Hypothalamus (tissue), 51 donors: Measurements from ENCODE around the gene CASP10.

Source experiments
- DNase-seq, 51 donors: peaks; one replicate each; lab custom pipeline; 2025; lab: John Stamatoyannopoulos, UW

CASP10 gene

DNA sequence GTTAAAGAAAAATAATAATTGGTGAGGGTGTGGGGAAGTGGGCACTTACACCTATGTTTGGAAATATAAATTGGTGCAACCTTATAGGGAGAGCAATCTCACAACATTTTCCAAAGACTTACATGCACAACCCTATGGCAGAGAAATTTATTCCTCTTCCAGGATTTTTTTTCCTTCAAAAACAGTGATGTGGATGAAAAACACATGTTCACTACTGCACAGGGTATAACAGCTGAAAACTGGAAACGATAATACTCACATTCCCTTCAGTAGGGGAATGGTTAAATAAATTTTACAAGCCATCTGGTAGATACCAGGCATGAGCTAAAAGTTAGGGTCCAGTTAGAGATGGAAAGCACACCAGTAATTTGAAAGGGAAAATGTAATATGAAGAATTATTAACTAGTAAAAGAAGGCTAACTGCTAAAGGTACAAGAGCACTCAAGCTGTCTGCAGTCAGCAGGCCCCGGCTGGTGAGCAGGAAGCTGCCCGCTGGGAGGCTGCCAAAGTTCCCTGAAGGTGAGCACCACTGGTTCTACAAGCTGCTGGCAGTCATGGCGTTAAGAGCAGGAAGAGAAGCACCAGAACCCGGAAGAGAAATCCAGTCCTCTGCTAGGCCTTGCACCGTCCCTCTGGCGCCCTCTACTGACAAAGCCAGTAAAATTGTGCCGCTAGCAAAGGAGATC, 49.0 kb downstream of the CASP10 start:
- DNase-seq, result peak in 40 of 51 donors; percentile 2 to 72 (median 36)

DNA sequence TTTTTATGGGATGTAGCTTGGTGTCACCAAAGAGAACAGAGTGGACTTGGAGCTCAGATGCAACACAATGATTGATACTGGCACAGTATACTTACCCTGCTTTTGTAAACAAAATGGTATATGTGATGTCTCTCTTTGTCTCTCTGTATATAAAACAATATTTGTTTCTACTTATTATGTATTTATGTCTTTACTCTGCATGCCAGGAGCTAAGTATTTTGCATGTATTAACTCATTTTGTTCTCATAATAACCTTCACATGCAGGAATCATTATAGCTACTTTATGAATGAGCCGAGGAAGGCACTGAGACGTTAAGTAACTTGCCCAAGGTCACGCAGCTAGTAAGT, 49.5 kb downstream of the CASP10 start:
- DNase-seq, result no peak

DNA sequence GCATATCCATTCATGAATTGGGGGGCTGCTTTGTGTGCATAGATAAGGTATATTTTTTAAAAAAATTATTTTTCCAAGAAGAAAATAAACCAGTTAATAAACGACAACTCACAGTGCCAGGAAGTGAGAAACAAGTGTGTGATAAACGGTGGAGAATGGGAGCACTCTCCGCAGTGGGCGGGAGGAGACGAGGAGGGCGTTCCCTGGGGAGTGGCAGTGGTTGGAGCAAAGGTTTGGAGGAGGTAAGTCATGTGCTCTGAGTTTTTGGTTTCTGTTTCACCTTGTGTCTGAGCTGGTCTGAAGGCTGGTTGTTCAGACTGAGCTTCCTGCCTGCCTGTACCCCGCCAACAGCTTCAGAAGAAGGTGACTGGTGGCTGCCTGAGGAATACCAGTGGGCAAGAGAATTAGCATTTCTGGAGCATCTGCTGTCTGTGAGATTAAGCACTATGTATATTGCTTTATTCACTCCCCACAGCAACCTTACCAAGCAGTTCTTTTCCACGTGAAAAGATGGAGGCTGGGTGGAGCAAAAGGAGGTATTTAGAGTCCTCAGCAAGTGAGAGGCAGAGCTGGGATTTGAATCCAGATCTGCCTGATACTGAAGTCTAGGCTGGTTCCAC, 50.4 kb downstream of the CASP10 start:
- no peak for DNase-seq

DNA sequence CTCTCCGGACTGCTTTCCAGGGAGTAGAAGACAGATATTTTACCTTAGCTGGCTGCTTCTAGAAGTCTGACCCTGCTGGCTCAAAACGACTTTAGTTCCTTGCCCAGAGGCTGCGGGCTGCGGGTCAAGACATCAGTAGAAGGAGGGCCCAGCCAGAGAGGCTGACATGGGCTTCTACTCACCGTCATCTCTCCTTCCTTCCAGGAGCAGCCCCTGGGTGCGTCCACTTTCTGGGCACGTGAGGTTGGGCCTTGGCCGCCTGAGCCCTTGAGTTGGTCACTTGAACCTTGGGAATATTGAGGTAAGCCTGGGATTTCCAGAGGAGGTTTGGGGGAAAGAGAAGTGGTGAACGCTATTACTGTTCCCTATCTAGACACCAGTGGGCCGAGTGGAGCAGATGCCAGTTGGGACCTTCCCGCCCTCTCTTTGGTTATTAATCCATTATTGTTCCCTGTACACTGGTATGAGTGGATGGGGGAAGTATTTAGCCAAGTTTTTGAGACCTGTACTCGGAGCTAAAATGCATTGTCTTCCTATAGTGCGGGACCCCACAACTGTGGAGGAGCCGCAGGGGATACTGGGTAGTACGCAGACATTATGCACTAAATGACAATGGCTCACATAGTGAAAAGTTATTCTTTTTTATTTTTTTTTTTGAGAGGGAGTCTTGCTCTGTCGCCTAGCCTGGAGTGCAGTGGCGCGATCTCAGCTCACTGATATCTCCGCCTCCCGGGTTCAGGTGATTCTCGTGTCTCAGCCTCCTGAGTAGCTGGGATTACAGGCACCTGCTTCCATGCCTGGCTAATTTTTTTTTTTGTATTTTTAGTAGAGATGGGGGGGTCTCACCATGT, 51.1 kb downstream of the CASP10 start:
- no peak for DNase-seq

DNA sequence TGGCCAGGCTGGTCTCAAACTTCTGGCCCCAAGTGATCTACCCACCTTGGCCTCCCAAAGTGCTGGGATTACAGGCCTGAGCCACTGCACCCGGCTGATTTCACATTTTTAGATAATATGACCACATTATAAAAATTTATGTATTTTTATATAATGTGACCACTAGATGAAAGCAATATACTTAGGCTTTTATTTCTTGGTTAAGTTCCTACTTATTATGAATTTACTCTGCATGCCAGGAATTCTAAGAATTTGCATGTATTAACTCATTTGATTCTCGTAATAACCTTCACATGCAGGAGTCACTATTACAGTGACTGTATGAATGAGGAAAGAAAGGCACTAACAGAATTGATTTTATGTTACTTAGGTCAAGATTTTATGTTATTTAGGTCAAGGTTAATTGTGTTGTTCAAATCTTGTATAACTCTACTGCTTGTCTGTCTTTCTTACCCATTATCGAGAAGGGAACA, 51.8 kb downstream of the CASP10 start:
- no peak for DNase-seq

DNA sequence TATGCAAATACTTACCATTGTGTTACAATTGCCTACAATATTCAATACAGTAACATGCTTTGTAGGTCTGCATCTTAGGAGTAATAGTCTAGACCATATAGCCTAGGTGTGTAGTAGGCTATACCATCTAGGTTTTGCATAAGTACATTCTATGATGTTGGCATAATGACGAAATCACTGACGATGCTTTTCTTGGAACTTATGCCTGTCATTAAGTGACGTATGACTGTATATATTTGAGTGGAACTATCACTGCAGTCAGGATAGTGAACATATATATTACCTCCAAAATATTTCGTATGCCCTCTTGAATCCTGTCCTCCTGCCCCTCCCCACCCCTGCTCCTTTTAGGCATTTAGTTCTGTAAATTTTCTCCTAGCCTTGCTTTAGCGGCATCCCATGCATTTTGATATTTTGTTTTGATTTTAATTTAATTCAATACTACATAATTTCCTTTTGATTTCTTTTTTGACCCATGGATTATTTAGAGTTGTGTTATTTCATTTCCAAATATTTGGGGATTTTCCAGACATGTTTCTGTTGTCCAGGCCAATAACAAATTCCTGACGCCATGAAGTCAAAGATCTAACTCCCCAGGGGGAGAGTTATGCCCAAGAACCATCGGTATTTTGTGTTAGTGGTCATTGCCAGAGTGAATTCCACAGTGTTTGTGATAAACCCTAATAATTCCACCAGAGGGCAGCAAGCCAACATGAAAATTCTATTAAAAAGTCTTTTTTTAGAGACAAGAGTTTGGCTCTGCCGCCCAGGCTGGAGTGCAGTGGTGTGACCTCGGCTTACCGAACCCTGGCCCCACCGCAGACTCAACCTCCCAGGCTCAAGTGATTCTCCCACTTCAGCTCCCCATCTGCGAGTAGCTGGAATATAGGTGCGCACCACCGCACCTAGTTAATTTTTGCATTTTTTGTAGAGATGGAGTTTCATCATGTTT, 53.2 kb downstream of the CASP10 start:
- DNase-seq, result peak in 5 of 51 donors; percentile 10 to 42 (median 14)

DNA sequence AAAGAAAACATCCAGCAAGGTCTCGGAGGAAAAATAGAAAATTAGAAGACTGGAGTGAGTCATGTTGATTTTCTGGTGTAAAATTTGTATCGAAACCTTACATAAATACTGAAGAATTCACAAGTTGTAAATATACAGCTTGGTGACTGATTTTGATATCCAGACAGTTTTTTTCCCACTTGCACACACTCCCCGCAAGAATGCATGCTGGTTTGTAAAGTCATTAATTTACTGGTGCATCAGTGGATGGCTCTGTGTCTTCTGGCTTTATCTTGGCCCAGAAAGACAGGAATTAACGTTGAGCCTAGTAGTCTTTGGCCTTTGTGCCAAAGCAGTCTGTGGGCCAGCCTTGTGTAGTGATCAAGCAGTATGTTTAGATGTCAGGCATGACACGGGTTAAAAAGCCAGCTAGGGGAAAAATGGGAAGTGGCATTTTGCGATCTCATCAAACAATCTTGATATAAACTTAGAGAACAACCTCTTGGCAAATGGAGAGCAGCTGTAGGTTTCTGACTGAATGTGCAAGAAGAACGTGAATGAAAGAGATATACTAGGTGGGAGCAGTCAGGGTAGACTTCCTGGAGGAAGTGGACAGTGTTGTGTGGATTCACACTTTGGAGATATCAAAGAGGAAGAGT, 54.7 kb downstream of the CASP10 start:
- DNase-seq, result no peak

DNA sequence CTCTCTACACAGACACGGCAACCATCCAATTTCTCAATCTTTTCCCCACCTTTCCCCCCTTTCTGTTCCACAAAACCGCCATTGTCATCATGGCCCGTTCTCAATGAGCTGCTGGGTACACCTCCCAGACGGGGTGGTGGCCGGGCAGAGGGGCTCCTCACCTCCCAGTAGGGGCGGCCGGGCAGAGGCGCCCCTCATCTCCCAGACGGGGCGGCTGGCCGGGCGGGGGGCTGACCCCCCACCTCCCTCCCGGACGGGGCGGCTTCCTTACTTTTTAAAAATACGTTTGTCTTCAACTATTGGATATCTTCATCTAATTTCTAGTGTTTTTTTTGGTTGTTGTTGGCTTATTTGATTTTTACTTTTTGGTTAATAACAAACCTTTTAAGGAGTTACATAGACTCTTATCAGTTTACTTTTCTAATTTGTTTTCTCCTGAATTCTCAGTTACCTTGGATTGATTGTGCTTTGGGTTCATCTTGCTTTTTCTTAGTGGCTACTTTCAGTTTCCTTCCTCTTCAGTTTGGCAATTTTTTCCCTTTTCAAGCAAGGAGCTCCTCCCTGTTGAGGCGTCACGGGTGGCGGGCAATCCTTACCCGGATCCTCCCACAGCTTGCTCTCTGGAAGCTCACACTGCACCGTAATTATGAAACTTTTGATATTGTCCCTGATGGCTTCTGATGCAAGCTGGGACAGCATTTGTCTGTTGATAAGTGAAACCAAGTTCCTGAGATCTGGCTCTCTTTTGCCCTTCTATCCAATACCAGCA, 56.4 kb downstream of the CASP10 start:
- peak in 1 of 51 donors; percentile 11 for DNase-seq

DNA sequence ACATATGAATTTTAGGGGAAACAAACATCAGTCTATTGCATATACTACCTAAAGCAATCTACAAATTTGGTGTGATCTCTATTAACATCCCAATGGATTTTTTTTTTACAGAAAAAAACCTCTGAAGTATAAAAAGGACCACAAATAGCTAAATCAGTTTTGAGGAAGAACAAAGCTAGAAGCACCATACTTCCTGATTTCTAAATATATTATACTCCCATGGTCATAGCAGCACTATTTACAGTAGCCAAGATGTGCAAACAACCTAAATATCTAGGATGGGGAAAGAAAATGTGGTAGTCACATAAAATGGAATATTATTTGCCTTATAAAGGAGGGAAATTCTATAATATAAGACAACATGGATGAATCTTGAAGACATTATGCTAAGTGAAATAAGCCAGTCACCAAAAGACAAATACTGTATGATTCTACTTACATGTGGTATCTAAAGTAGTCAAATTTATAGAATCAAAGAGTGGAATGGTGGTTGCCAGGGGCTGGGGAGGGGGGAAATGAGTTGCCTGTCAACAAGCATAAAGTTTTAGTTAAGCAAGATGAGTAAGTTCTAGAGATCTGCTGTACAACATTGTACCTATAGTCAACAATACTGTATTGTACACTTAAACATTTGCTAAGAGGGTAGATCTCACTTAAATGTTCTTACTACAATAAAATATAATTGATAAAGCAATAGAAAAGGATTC, 59.8 kb downstream of the CASP10 start:
- no peak for DNase-seq

DNA sequence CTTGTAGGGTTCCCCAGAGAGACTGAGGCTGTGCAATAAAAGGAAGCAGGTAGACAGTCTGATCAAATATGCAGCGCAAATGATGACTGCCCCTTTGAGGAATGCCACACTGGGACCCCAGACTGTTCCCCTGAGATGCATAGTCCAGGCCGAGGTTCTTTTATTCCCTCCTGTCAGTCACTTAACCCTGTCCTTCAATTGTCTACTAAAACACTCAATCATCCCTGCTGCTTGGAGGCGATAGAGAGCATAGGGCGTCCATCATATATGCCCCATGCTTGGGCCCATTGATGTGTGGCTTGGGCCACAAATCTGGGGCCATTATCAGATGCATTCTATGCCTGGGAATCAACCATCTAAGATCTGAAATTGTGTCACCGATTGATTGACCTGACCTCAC, 61.9 kb downstream of the CASP10 start:
- DNase-seq, result no peak

DNA sequence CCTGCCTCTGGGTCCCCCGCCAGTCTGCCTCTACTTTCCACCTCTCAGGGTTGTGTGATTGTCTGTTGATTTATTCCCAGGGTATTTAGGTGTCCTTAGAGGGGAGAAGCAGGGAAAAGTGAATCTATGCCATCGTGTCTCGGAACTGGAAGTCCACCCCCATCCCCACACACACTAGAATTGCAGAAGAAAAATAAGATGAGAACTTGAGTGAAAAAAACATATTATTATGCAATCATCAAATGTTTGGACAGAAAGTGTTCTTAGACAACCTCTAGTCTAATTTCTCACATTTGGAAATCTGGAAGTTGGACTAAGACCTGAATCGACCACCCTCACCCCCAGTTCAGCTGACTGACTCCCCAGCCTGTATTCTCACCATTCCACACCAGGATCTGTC, 63.3 kb downstream of the CASP10 start:
- DNase-seq, result no peak

DNA sequence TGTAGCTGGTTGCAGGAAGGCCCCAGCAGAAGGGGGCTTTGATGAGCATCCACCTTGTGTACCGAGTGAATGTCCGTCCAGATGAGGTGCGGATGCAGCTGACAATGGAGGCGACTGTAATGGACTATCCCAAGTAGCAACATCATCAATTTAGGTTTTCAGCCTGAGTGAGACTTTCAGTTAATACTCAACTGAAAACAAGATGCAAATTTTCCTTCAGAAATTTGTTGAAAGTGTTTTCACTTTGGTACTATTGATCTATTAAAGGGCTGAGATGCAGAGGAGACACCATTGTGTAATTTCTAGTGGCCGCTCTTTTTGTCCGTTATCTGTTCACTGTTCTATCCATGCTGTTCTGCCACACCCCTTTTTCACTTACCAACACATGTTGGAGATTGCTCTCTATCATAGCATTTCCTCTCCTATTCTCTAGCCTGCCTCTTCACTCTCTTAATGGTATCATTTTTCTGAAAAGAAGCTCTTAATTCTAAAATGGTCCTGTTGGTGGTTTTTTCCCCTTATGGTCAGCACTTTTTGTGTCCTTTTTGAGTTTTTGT, 65.4 kb downstream of the CASP10 start:
- DNase-seq, result no peak

DNA sequence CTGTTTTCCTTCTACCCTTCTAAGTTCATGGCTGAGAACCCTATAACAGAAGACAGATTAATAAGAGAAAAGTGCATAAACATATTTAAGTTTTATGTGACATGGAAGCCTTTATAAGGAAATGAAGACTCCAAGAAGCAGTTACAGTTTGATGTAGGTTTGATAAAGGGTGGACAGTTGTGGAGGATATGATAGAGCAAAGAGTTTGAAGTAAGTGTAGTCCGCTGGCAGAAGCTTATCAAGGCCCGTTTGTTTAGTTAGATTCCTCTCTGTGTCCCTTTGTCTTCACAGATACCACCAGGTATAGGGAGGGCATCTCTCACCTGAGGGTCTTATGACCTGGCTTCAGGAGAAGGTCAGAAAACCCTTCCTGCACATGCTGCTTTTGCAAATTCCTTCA, 66.9 kb downstream of the CASP10 start:
- no peak for DNase-seq

DNA sequence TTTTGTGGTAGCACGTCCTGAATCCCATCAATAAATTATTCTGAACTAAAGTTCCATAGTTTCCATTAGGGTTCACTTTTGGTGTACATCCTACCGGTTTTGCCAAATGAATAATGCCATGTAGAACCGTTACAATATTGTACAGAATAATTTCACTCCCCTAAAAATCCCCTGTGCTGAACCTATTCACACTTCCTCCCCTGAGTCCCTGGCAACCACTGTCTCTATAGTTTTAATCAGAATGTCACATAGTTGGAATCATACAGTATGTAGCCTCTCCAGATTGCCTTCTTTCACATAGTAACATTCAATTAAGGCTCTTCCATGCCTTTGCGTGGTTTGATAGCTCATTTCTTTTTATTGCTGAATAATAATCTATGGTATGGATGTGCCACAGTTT, 67.8 kb downstream of the CASP10 start:
- DNase-seq, result no peak

DNA sequence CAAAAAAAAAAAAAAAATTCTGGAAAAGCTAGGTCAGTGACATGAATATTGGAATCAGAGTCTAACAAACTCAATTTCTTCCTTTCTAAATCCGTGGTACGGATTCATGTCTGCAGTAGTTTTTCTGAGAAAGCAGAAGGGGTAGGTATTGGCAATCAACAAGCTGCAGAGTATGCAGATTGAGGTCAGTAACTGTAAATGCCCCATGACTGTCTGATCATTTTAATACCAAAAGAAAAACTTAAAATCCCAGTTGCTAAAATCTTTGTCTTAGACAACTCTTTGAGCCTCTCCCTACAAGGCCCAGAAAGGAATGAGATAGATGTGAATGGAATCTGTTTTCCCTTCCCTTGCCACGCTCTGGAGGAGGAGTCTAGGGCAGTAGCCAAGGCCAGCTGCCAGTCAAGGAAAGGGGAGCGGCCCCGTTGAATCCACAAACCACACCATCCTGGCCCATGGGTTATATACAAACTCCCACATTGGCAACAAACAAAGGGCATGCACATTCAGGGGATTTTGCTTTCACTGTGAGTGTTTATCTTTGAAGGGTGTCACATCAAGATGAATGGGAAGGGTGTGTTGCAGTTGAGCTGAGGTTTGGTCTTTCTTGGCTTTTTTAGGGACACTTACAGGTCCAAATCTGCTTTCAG, 71.3 kb downstream of the CASP10 start:
- DNase-seq, result no peak

DNA sequence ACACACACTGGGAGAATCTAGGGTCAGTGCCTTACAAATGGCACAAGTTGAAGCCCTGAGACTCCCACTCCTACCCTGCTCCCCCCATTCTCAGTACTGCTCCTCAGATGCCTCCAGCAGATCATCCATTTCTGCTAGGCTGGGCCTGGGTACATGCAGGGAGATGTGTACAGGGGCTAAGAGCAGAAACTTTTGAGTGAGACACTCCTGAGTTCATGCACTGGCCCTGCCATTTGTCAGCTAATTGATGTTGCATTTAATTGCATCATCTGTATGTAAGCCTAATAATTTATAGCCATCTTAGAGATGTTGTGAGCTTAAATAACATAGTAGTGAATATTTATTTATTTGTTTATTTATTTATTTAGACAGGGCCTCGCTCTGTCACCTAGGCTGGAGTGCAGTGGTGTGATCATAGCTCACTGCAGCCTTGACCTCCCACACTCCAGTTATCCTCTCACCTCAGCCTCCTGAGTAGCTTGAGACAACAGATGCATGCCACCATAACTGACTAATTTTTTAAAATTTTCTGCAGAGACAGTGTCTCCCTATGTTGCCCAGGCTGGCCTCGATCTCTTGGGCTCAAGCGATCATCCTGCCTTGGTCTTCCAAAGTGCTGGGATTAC, 72.6 kb downstream of the CASP10 start:
- DNase-seq, result no peak

DNA sequence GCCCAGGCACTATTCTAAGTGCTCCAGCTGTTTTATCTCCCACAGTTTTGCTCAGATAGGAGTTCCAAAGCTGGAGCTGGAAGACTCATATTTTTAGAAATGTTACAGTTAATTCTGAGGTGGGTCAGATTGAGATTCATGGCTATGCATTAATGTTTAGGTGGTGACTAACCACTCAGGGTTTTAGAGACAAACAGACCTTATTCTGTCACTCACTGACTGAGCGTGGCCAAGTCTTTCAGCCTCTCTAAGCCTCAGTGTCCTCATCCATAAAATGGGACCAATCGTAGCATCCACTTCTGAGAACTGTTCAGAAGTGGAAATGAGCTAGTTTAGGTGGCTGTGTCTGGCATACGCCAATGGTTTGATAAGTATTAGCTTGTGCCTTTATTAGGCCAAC, 73.1 kb downstream of the CASP10 start:
- no peak for DNase-seq
